NCI-H82 treated with DMSO at 0.1 percent for 48 hours (cell line): ENCODE results near the gene TUFT1.
"Not testable (repeated sequence)": the region's sequence is repeated elsewhere in the genome, so short reads cannot be mapped to it uniquely, and the experiment has no call there.

Experiments
- DNase-seq: peaks from one replicate; lab custom pipeline; 2025; ENCODE audit not compliant: unreplicated experiment; lab: John Stamatoyannopoulos, UW

TUFT1 gene

DNA sequence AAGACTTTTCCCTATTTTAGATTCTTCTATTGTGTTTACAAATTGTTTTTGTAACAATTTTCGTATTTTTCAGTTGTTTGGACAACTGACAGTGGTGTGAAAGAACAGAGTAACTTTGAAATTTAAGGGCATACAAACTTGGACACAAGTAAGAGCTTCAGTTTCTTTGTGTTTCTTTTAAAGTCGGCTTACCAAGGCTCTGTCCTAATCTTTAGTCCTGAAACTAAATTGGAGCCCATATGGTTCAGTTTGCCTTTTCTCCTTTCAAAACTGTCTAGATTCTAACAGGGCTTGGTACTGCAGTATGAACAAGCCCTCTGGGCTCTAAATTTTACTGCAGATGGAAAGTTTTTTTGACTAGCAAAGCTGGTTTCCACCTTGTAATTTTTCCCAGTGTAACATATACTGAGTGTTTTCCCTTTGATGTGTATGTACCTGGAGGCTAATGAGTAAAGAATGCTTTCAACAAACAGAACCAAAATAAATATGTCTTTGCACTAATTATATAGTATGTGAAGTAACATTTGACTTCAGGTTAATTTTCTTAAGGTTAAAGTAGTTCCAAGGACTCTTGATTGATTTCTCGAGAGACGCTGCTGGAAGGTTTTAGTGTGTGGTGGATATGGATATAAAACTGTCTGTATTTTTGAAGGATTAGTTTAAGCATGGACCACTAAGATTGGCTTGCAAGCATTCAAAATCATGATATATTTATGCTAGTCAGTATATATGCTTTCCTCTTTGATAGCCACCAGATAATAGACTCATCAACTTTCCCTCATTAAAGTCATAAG lies 75.8 kb downstream of the TUFT1 start:
- no peak for DNase-seq

DNA sequence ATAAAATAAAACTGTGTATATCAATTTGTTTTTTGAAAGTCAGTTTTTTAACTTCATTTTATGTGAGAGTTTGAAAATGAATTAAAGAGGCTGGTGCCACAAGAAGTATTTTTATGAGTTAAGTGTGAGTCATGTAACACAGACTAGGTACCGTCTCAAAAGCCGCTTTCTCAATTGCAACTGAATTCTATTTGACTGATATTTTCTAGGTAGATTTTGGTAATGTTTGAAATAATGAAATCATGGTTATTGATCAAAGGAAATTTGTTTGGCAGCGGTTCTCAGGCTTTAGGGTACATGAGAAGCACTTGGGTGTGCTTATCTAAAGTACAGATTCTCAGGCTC lies 76.4 kb downstream of the TUFT1 start:
- DNase-seq = no peak

DNA sequence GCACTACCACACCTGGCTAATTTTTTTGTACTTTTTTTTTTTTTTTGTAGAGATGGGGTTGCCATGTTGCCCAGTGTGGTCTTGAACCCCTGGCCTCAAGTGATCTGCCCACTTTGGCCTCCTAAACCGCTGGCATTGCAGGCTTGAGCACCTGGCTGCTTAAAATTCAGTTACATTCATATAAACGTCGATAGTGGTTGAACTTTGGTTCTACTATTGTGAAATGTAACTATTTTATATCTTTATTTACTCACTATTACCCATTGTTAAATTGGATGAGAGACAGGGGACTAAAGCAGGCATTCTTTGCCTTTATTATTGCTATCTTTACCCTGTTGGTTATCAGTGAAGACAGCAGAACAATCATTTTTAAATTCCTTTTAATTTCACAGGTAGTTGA lies 77.9 kb downstream of the TUFT1 start:
- DNase-seq = no peak

DNA sequence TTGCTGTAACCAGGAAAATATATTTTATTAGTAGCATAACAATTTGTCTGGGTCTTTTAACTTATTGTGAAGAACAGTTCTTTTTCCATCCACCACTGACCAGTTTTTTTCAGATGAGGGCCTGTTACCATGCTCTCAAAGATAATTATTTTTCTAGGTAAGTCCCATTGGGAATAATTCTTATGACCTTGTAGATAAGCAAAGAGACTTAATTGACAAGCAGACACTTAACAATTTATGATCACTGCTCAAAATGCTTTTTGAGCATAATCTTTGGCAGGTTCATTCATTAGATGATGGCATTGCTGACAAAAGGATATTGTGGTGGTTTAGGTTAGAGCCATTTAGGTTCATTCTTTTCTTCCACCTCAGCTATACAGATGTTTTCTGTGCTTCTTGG lies 78.4 kb downstream of the TUFT1 start:
- no peak for DNase-seq

DNA sequence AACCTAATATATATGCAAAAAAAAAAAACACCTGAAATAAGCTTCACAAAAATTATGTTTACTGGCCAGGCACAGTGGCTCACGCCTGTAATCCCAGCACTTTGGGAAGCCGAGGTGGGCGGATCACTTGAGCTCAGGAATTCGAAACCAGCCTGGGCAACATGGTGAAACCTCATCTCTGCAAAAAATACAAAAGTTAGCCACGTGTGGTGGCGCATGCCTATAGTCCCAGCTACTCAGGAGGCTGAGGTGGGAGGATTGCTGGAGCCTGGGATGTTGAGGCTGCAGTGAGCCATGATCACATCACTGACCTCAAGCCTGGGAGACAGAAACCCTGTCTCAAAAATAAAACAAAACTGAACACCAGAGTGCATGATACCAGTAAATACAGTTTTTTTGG lies 78.9 kb downstream of the TUFT1 start:
- DNase-seq = not testable (repeated sequence)

DNA sequence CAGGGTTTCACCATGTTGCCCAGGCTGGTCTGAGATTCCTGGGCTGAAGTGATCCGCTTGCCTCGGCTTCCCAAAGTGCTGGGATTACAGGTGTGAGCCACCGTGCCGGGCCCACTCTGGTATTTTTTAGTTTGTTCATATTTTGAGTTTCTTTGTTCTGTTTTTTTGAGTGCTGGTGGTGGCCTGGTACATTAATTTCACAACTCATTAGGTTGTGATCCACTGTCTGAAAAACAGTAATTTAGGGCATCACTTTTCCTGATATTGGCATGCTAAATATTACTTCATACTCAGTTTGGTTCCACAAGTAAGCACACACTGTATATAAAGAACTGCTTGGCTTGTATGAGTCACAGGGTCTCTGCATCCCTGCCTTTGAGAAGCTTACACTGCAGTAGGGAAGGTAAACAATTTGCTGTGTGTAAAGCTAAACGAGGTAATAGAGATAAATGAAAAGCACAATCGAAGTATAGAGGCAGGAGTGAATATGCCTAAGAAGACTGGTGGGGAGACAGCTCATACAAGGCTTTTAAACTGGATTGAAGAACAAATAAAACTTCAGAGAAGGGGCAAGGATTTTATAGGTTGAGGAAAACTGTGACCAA lies 79.5 kb downstream of the TUFT1 start:
- no peak for DNase-seq

DNA sequence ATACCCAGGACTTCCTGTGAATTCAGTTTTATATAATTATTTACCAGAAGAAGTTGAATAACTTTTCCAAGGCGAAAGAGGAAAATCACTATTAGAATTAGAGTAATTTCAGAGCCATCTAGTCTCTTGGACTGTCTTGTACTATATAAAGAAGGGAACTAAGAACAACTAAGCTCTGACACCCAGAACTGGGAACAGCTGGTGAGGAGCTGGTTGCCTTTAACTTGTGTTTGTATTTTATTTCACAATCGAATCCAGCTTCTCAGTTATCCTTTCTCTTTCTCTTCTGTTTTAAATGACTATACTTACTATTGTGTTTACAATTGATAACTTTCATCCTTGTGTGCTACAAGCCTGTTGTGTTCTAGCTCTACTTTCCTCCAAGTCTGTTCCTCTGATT lies 80.2 kb downstream of the TUFT1 start:
- no peak for DNase-seq

DNA sequence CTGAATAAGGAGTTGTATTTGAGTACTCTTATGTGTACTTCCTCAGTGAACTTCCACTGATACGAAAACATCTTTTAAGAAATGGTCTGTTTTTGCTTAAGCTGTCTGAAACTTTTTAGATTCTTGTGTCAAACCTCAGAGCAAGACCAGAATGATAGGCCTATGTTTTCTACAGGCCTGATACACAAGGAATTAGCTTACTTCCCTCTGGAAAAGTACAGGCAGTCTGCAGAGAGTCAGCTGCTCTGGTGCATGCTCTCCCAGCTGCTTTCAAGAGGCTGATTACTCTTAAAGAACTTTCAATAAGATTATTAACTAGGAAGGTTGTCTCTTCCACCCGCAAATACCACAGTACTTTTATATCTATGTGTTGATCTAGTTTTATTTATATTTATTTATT lies 81.2 kb downstream of the TUFT1 start:
- DNase-seq = peak; percentile 28

DNA sequence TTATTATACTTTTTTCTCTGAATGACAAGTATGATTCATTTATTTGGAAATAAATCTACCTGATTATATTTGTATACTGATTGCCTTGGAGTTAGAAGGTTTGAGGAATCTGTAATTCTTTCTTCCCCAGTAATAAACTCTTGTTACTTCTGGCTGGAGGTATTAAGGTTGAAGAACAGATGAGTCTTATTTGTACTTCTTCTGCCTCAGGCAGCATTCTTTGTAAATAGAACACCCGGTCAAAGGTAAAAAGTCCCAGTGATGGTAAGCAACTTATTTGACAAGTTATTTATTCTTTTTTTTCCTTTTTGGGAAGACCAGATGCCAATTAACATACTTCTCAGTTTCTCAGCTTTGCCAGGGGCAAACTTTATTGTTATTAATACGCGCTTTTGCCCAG lies 84.7 kb downstream of the TUFT1 start:
- DNase-seq = no peak

DNA sequence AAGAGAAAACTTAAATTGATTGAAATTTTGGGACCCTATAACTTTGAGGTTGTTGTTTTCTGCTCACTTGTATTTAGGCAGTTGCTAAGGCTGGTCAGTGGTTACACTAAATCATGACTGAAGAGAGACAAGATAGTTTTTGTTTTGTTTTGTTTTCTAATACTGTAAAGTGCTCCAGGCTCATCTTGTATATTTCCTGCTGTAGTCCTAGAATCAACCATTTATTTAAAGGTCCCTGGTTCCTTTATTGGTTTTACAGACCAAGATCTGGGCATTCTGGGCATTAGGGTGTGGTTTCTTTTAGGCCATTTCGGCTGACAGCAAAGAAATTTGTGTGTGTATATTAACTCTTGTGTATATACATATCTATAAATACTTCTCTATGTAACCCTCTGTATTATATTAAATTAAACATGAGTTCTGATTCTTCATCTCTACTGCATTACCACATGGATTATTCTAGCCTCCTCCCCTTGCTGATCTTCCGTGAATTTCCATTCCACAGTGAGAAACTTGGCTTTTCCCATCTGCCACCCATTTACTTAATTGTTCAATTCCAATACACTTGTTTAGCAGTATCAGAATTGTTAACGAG lies 86.7 kb downstream of the TUFT1 start:
- no peak for DNase-seq

DNA sequence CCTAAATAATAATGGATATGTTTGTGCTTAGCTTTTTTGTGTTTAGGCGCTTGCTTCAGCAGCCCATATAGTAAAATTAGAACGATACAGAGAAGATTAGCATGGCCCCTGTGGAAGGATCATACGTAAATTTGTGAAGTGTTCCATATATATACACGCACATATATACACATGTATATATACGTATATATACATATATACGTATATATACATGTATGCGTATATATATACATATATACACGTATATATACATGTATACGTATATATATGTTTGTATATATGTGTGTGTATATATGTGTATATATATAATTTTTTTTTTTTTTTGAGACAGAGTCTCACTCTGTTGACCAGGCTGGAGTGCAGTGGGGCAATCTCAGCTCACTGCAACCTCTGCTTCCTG lies 89.2 kb downstream of the TUFT1 start:
- no peak for DNase-seq
